SH-SY5Y (cell line): ENCODE results near the gene TMEM18.

Experiments used
- GATA2 ChIP-seq: IDR thresholded peaks from 2 replicates; pipeline ENCODE4 v1.6.1; 2011; ENCODE audit warnings: mild to moderate bottlenecking, low read depth, low read length
- GATA3 ChIP-seq: IDR thresholded peaks from 2 replicates; pipeline ENCODE4 v1.6.1; 2011; ENCODE audit warnings: low read depth, mild to moderate bottlenecking, low read length, moderate library complexity

- TF ChIP-seq GATA2 (no peak), GATA3 (no peak)
Observed at GRCh38 chr2:696463-696862, 19.3 kb upstream of the TMEM18 start.
